HEK293 (cell line): ENCODE data around the gene ITPR3.

Experiments used
- CTCF ChIA-PET: fragments of 350-600 bp; formaldehyde crosslinking; extraction: SDS; loops from one replicate; lab custom pipeline; 2021; ENCODE audit warnings: antibody characterized with exemption; lab: Yijun Ruan, JAX
- POLR2A ChIA-PET: fragments of 300-600 bp; formaldehyde crosslinking; extraction: SDS; loops from one replicate; lab custom pipeline; 2020; ENCODE audit warnings: antibody characterized with exemption, inconsistent platforms; lab: Yijun Ruan, JAX
- H3K27ac ChIP-seq: fragments of 200-500 bp; sonication (Bioruptor generic); 2 replicates; pipeline ENCODE4 v1.5.1; 2014; ENCODE audit warnings: low read depth, low read length, control low read depth, inconsistent platforms; ENCODE audit errors: extremely low read depth
- H3K36me3 ChIP-seq, 2 experiments: fragments of 200-500 bp in 1 of 2; sonication (Bioruptor generic) in 1 of 2; 1 replicate in 1 of 2; 2 replicates in 1 of 2; pipeline ENCODE4 v1.5.1; 2014 to 2017; ENCODE audit warnings: inconsistent platforms in 2 of 2, low read length in 2 of 2; ENCODE audit not compliant: control insufficient read depth in 2 of 2, insufficient read depth in 1 of 2
- H3K4me1 ChIP-seq: fragments of 200-500 bp; sonication (Bioruptor generic); 2 replicates; pipeline ENCODE4 v1.5.1; 2014; ENCODE audit warnings: mild to moderate bottlenecking, low read length, inconsistent platforms; ENCODE audit not compliant: control insufficient read depth, insufficient read depth
- H3K4me3 ChIP-seq: 2 replicates; pipeline ENCODE4 v1.5.1; 2011; ENCODE audit warnings: low read depth, mild to moderate bottlenecking, control low read depth, low read length, moderate library complexity
- H3K9me3 ChIP-seq: fragments of 200-500 bp; sonication (Bioruptor generic); 2 replicates; pipeline ENCODE4 v1.5.1; 2014; ENCODE audit warnings: low read depth, low read length, inconsistent platforms; ENCODE audit not compliant: control insufficient read depth, insufficient read depth
- CTCF ChIP-seq: fragments of 450-650 bp; formaldehyde crosslinking; IDR thresholded peaks from 2 replicates; pipeline ENCODE4 v1.5.1; 2016; ENCODE audit warnings: missing biosample characterization, missing genetic modification characterization
- GFI1B ChIP-seq: fragments of 450-650 bp; formaldehyde crosslinking; IDR thresholded peaks from 2 replicates; pipeline ENCODE4 v1.5.1; 2016; ENCODE audit warnings: missing biosample characterization, missing genetic modification characterization
- GLIS2 ChIP-seq: fragments of 450-650 bp; formaldehyde crosslinking; IDR thresholded peaks from 2 replicates; pipeline ENCODE4 v1.5.1; 2016; ENCODE audit warnings: missing biosample characterization, missing genetic modification characterization
- KLF17 ChIP-seq: fragments of 450-650 bp; formaldehyde crosslinking; IDR thresholded peaks from 2 replicates; pipeline ENCODE4 v1.5.1; 2016; ENCODE audit warnings: missing biosample characterization, missing genetic modification characterization
- KLF9 ChIP-seq: fragments of 450-650 bp; formaldehyde crosslinking; IDR thresholded peaks from 2 replicates; pipeline ENCODE4 v1.5.1; 2016; ENCODE audit warnings: missing biosample characterization, missing genetic modification characterization, low read depth
- SALL2 ChIP-seq: fragments of 450-650 bp; formaldehyde crosslinking; IDR thresholded peaks from 2 replicates; pipeline ENCODE4 v1.5.0; 2017; ENCODE audit warnings: missing biosample characterization, mild to moderate bottlenecking, missing genetic modification characterization, borderline replicate concordance
- SP3 ChIP-seq: fragments of 450-650 bp; formaldehyde crosslinking; IDR thresholded peaks from 2 replicates; pipeline ENCODE4 v1.5.1; 2016; ENCODE audit warnings: missing biosample characterization, missing genetic modification characterization
- ZBTB26 ChIP-seq: fragments of 450-650 bp; formaldehyde crosslinking; optimal IDR thresholded peaks from 2 replicates; pipeline ENCODE3; 2016; ENCODE audit warnings: missing biosample characterization, mild to moderate bottlenecking, missing genetic modification characterization
- ZBTB7A ChIP-seq: fragments of 450-650 bp; formaldehyde crosslinking; IDR thresholded peaks from 2 replicates; pipeline ENCODE4 v1.5.1; 2016; ENCODE audit warnings: low read depth, missing biosample characterization, missing genetic modification characterization
- ZNF169 ChIP-seq: fragments of 450-650 bp; formaldehyde crosslinking; IDR thresholded peaks from 2 replicates; pipeline ENCODE4 v1.5.1; 2016; ENCODE audit warnings: missing biosample characterization, missing genetic modification characterization
- ZNF366 ChIP-seq: fragments of 450-650 bp; formaldehyde crosslinking; conservative IDR thresholded peaks from 2 replicates; pipeline ENCODE4 v1.5.1; 2016; ENCODE audit warnings: missing biosample characterization, missing genetic modification characterization
- ZNF404 ChIP-seq: fragments of 450-650 bp; formaldehyde crosslinking; IDR thresholded peaks from 2 replicates; pipeline ENCODE4 v1.5.1; 2017; ENCODE audit warnings: missing biosample characterization, missing genetic modification characterization
- ZNF488 ChIP-seq: fragments of 450-650 bp; formaldehyde crosslinking; IDR thresholded peaks from 2 replicates; pipeline ENCODE4 v1.5.1; 2016; ENCODE audit warnings: missing biosample characterization, missing genetic modification characterization
- ZNF501 ChIP-seq: fragments of 450-650 bp; formaldehyde crosslinking; IDR thresholded peaks from 2 replicates; pipeline ENCODE4 v1.5.1; 2016; ENCODE audit warnings: missing biosample characterization, missing genetic modification characterization
- ZNF521 ChIP-seq: fragments of 450-650 bp; formaldehyde crosslinking; IDR thresholded peaks from 2 replicates; pipeline ENCODE4 v1.5.1; 2017; ENCODE audit warnings: missing biosample characterization, mild to moderate bottlenecking, missing genetic modification characterization
- ZNF621 ChIP-seq: fragments of 450-650 bp; formaldehyde crosslinking; IDR thresholded peaks from 2 replicates; pipeline ENCODE4 v1.5.1; 2017; ENCODE audit warnings: missing biosample characterization, missing genetic modification characterization
- ZNF692 ChIP-seq: fragments of 450-650 bp; formaldehyde crosslinking; IDR thresholded peaks from 2 replicates; pipeline ENCODE4 v1.5.1; 2016; ENCODE audit warnings: missing biosample characterization, missing genetic modification characterization
- ZNF704 ChIP-seq: fragments of 450-650 bp; formaldehyde crosslinking; IDR thresholded peaks from 2 replicates; pipeline ENCODE4 v1.5.1; 2016; ENCODE audit warnings: missing biosample characterization, missing genetic modification characterization
- ZNF76 ChIP-seq: fragments of 450-650 bp; formaldehyde crosslinking; IDR thresholded peaks from 2 replicates; pipeline ENCODE4; 2016; ENCODE audit warnings: low read depth, missing biosample characterization, missing genetic modification characterization, borderline replicate concordance
- ZNF777 ChIP-seq: fragments of 450-650 bp; formaldehyde crosslinking; IDR thresholded peaks from 2 replicates; pipeline ENCODE4 v1.5.1; 2017; ENCODE audit warnings: missing biosample characterization, missing genetic modification characterization, borderline replicate concordance
- ZSCAN23 ChIP-seq: fragments of 450-650 bp; formaldehyde crosslinking; IDR thresholded peaks from 2 replicates; pipeline ENCODE4 v1.5.1; 2016; ENCODE audit warnings: missing biosample characterization, missing genetic modification characterization

The ITPR3 gene

GRCh38 chr6:33670086-33670660 is 49.1 kb downstream of the ITPR3 start:
- Histone ChIP-seq H3K4me3 (no peak overlapping the region), H3K27ac (no peak overlapping the region)
- POLR2A ChIA-PET, result interaction anchor here (1.2 kb wide), 1 partner anchor 90 kb away, joined by 3 read pairs; the partner anchor contains the start of gene BAK1
- no peak for TF ChIP-seq ZSCAN23 (tag by site-specific recombination)
- TF ChIP-seq CTCF, result no peak
- no peak for TF ChIP-seq ZBTB26 (tag by site-specific recombination)
- TF ChIP-seq SALL2 (tag by site-specific recombination), result no peak
- TF ChIP-seq, all 188 proteins: peak for 0
- H3K4me1 ChIP-seq, result no peaks in the 10 kb centered on the region
- CTCF ChIA-PET, result interaction anchor here (0.7 to 2.6 kb wide), 4 partner anchors 10 to 80 kb away, joined by 4 to 8 read pairs (median 6); no protein-coding TSS in a partner anchor
- no peaks in the 10 kb centered on the region for H3K9me3 ChIP-seq
- peaks cover 4 to 44% of the 10 kb centered on the region in 2 experiments; a peak in 2 of 3 replicates for H3K36me3 ChIP-seq

GRCh38 chr6:33670971-33671743 is 50.0 kb downstream of the ITPR3 start:
- no peak overlapping the region for H3K4me3 ChIP-seq
- no peak overlapping the region for H3K27ac ChIP-seq
- H3K36me3 ChIP-seq, result peaks cover 4 to 50% of the 10 kb centered on the region in 2 experiments; a peak in 2 of 3 replicates
- H3K4me1 ChIP-seq, result no peaks in the 10 kb centered on the region
- no peaks in the 10 kb centered on the region for H3K9me3 ChIP-seq
- ChIA-PET CTCF (interaction anchor here (0.6 to 3.0 kb wide), 5 partner anchors 29 to 86 kb away, joined by 3 to 12 read pairs (median 3); no protein-coding TSS in a partner anchor), POLR2A (interaction anchor here (0.5 kb wide), 1 partner anchor 49 kb away, joined by 4 read pairs; no protein-coding TSS in a partner anchor)
- TF ChIP-seq ZNF501 (no peak), KLF9 (peak; percentile 88), GLIS2 (tag by site-specific recombination) (peak; percentile 52; the same call in 1 of the 2 replicates), ZNF488 (tag by site-specific recombination) (no peak), ZNF777 (no peak), KLF17 (tag by site-specific recombination) (no peak), GFI1B (tag by site-specific recombination) (no peak), ZNF169 (tag by site-specific recombination) (no peak), ZNF521 (no peak), ZNF692 (no peak), ZNF704 (no peak), SP3 (tag by site-specific recombination) (0 out of 2 replicates have a peak, but pooled peaks have one; percentile 36), ZNF76 (tag by site-specific recombination) (no peak), ZNF404 (tag by site-specific recombination) (no peak), ZBTB7A (tag by site-specific recombination) (no peak), ZNF621 (no peak), ZNF366 (tag by site-specific recombination) (no peak)
